Measurements from ENCODE around the gene KRT9.

DNA sequence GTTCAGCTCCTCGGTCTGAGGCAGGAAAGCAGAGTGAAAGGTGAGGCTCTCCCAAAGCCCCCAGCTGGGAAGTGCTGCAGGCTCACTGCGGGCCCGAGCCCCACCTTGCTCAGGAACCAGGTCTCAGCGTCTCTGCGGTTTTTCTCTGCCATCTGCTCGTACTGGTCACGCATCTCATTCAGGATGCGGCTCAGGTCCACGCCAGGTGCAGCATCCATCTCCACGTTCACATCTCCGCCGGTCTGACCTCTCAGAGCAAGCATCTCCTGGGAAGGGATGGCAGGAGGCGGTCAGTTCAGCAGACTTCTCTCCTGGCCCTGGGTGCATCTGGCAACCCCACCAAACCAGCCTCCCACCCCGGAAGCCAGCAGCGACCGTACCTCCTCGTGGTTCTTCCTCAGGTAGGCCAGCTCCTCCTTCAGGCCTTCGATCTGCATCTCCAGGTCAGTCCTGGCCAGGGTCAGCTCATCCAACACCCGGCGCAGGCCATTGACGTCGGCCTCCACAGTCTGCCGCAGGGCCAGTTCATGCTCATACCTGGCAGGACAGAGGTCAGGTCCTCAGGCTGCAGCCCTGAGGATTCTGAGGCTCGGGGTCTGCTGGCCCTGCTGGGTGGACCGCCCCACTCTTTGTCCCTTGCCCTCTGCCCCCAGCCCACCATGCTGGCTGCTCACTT, 39.2 kb upstream of the KRT9 start:
- TF ChIP-seq, protein P1, sequence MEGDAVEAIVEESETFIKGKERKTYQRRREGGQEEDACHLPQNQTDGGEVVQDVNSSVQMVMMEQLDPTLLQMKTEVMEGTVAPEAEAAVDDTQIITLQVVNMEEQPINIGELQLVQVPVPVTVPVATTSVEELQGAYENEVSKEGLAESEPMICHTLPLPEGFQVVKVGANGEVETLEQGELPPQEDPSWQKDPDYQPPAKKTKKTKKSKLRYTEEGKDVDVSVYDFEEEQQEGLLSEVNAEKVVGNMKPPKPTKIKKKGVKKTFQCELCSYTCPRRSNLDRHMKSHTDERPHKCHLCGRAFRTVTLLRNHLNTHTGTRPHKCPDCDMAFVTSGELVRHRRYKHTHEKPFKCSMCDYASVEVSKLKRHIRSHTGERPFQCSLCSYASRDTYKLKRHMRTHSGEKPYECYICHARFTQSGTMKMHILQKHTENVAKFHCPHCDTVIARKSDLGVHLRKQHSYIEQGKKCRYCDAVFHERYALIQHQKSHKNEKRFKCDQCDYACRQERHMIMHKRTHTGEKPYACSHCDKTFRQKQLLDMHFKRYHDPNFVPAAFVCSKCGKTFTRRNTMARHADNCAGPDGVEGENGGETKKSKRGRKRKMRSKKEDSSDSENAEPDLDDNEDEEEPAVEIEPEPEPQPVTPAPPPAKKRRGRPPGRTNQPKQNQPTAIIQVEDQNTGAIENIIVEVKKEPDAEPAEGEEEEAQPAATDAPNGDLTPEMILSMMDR (conservative IDR thresholded peaks at IDR 0.05 in 1 of 2, IDR thresholded peaks at IDR 0.05 in 1 of 2; ENCODE audit: low read depth in 1 of 2, low read length in 2 of 2): no peak
- TF ChIP-seq EZH2 (IDR thresholded peaks at IDR 0.05; ENCODE audit: low read length, missing control alignments): no peak
